SK-N-SH (cell line): ENCODE results near the gene TBC1D30.

Source experiments
- GABPA ChIP-seq: IDR thresholded peaks from 2 replicates; pipeline ENCODE4 v1.4.0; 2012; ENCODE audit warnings: low read depth, mild to moderate bottlenecking
- JUND ChIP-seq: IDR thresholded peaks from 2 replicates; pipeline ENCODE4 v1.4.0; 2012
- MXI1 ChIP-seq: IDR thresholded peaks from 2 replicates; pipeline ENCODE4 v1.6.1; 2012; ENCODE audit warnings: mild to moderate bottlenecking, low read depth, low read length, improper control_type of control experiment
- SMC3 ChIP-seq: IDR thresholded peaks from 2 replicates; pipeline ENCODE4 v1.6.1; 2012; ENCODE audit warnings: low read depth, low read length, improper control_type of control experiment
- YY1 ChIP-seq: IDR thresholded peaks from 2 replicates; pipeline ENCODE4 v1.4.0; 2012; ENCODE audit warnings: low read depth, mild to moderate bottlenecking
- TF ChIP-seq, protein P1 (sequence below): fragments of 200-600 bp; sonication (generic); IDR thresholded peaks from 2 replicates; pipeline ENCODE4 v1.6.1; 2017; ENCODE audit warnings: antibody characterized with exemption, mild to moderate bottlenecking, moderate library complexity
- TF ChIP-seq, protein P2 (sequence below): IDR thresholded peaks from 2 replicates; pipeline ENCODE4 v1.4.0; 2012; ENCODE audit warnings: low read depth
- TF ChIP-seq, protein P3 (sequence below): IDR thresholded peaks from 2 replicates; pipeline ENCODE4 v1.6.1; 2012; ENCODE audit warnings: mild to moderate bottlenecking, low read depth, low read length, moderate library complexity

DNA sequence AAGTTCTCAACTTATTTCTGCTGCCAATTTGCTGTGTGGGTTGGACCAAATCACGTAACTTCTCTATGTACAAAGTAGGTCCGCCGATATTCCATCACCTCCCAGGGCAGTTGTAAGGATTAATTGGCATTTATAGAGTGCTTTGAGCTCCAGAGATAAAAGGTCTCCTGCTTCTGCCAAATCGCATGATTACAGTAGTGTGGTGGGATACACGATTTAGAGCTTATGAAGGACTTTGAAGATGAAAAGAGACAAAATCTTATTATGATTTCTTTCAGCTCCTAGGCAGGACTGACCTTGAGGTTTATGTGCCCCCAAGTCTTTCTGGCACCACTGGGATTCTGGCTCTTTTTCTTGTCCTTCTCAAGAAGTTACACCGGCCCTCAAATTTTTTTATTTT is 84.7 kb downstream of the TBC1D30 start:
- no peak for TF ChIP-seq YY1
- no peak for TF ChIP-seq JUND
- TF ChIP-seq SMC3: no peak
- TF ChIP-seq, protein P1, sequence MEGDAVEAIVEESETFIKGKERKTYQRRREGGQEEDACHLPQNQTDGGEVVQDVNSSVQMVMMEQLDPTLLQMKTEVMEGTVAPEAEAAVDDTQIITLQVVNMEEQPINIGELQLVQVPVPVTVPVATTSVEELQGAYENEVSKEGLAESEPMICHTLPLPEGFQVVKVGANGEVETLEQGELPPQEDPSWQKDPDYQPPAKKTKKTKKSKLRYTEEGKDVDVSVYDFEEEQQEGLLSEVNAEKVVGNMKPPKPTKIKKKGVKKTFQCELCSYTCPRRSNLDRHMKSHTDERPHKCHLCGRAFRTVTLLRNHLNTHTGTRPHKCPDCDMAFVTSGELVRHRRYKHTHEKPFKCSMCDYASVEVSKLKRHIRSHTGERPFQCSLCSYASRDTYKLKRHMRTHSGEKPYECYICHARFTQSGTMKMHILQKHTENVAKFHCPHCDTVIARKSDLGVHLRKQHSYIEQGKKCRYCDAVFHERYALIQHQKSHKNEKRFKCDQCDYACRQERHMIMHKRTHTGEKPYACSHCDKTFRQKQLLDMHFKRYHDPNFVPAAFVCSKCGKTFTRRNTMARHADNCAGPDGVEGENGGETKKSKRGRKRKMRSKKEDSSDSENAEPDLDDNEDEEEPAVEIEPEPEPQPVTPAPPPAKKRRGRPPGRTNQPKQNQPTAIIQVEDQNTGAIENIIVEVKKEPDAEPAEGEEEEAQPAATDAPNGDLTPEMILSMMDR: no peak
- TF ChIP-seq, protein P2, sequence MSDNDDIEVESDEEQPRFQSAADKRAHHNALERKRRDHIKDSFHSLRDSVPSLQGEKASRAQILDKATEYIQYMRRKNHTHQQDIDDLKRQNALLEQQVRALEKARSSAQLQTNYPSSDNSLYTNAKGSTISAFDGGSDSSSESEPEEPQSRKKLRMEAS: no peak
- TF ChIP-seq, protein P3, sequence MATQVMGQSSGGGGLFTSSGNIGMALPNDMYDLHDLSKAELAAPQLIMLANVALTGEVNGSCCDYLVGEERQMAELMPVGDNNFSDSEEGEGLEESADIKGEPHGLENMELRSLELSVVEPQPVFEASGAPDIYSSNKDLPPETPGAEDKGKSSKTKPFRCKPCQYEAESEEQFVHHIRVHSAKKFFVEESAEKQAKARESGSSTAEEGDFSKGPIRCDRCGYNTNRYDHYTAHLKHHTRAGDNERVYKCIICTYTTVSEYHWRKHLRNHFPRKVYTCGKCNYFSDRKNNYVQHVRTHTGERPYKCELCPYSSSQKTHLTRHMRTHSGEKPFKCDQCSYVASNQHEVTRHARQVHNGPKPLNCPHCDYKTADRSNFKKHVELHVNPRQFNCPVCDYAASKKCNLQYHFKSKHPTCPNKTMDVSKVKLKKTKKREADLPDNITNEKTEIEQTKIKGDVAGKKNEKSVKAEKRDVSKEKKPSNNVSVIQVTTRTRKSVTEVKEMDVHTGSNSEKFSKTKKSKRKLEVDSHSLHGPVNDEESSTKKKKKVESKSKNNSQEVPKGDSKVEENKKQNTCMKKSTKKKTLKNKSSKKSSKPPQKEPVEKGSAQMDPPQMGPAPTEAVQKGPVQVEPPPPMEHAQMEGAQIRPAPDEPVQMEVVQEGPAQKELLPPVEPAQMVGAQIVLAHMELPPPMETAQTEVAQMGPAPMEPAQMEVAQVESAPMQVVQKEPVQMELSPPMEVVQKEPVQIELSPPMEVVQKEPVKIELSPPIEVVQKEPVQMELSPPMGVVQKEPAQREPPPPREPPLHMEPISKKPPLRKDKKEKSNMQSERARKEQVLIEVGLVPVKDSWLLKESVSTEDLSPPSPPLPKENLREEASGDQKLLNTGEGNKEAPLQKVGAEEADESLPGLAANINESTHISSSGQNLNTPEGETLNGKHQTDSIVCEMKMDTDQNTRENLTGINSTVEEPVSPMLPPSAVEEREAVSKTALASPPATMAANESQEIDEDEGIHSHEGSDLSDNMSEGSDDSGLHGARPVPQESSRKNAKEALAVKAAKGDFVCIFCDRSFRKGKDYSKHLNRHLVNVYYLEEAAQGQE: no peak
- TF ChIP-seq MXI1: no peak
- no peak for TF ChIP-seq GABPA
